ENCODE results near the gene NPIPB2. TPM values are rescaled to one million over a fixed set of nuclear protein-coding genes. Genes with fewer than 3 reads are reported as not detected.
A peak's percentile ranks its signal among the peaks of the same experiment; 100 is the strongest.
"Not testable (repeated sequence)": the region's sequence is repeated elsewhere in the genome, so short reads cannot be mapped to it uniquely, and the experiment has no call there.

Gene NPIPB2
- total RNA-seq, 4 donors from 2014 or later = 8.7 to 92.3 (median 25.2) TPM

DNA sequence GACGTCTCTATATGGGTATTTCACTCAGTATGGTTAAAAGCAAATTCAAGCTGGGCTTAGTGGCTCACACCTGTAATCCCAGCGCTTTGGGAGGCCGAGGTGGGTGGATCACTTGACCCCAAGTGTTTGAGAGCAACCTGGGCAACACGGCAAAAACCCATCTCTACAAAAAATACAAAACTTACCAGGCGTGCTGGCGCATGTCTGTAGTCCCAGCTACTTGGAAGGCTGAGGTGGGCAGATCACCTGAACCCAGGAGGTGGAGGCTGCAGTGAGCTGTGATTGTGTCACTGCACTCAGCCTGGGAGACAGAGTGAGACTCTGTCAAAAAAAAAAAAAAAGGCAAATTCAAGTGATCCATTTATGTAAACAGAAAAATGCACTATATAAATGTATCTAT lies 21.9 kb upstream of the NPIPB2 start:
- peak overlapping the region in 1 of 4 donors; percentile 8 for H3K27ac ChIP-seq
- TF ChIP-seq, protein P1, sequence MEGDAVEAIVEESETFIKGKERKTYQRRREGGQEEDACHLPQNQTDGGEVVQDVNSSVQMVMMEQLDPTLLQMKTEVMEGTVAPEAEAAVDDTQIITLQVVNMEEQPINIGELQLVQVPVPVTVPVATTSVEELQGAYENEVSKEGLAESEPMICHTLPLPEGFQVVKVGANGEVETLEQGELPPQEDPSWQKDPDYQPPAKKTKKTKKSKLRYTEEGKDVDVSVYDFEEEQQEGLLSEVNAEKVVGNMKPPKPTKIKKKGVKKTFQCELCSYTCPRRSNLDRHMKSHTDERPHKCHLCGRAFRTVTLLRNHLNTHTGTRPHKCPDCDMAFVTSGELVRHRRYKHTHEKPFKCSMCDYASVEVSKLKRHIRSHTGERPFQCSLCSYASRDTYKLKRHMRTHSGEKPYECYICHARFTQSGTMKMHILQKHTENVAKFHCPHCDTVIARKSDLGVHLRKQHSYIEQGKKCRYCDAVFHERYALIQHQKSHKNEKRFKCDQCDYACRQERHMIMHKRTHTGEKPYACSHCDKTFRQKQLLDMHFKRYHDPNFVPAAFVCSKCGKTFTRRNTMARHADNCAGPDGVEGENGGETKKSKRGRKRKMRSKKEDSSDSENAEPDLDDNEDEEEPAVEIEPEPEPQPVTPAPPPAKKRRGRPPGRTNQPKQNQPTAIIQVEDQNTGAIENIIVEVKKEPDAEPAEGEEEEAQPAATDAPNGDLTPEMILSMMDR (IDR thresholded peaks at IDR 0.05) = no peak
- TF ChIP-seq POLR2A (IDR thresholded peaks at IDR 0.05) = no peak
- TF ChIP-seq EP300 (IDR thresholded peaks at IDR 0.05; ENCODE audit: low read depth) = no peak
- TF ChIP-seq POLR2AphosphoS5 (IDR thresholded peaks at IDR 0.05) = no peak
- no peak for DNase-seq
- WGBS, 2 donors (ENCODE audit: low coverage in 1 of 2) = 60 to 89% methylated on average over 1 to 6 of the region's 6 CpGs
- H3K36me3 ChIP-seq = no peaks in the 10 kb centered on the region
- intact Hi-C loops (cut with DNase I; ENCODE audit: low total_unique reads) = loop anchor here (10.0 kb wide), 1 partner anchor 569 kb away; no protein-coding TSS in a partner anchor
- in situ Hi-C loops (cut with MboI; ENCODE audit: low pct_ligation_motif_present in 1 of 4, low pct_unique_long_range_greater_than_20kb in 1 of 4, low sequenced_read_pairs in 3 of 4) = loop anchor here in 3 of 4 donors (10.0 to 25.0 kb wide), 2 partner anchors 91 to 99 kb away; no protein-coding TSS in a partner anchor
- H3K4me1 ChIP-seq = no peaks in the 10 kb centered on the region
- H3K4me3 ChIP-seq = no peak overlapping the region
- H3K27me3 ChIP-seq = no peaks in the 10 kb centered on the region
- no peaks in the 10 kb centered on the region for H3K9me3 ChIP-seq

DNA sequence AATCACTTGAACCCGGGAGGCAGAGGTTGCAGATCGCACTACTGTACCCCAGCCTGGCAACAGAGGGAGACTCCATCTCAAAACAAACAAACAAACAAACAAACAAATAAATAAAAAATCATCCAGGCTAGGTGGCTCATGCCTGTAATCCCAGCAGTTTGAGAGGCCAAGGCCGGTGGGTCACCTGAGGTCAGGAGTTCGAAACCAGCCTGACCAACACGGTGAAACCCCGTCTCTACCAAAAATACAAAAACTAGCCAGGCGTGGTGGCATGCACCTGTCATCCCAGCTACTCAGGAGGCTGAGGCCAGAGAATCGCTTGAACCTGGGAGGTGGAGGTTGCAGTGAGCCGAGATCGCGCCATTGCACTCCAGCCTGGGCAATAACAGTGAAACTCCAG lies 21.1 kb upstream of the NPIPB2 start:
- not testable (repeated sequence) for H3K27ac ChIP-seq, H3K27me3 ChIP-seq, H3K4me1 ChIP-seq, H3K36me3 ChIP-seq, H3K9me3 ChIP-seq, H3K4me3 ChIP-seq
- intact Hi-C loops (cut with DNase I; ENCODE audit: low total_unique reads) (loop anchor here (10.0 kb wide), 1 partner anchor 568 kb away; no protein-coding TSS in a partner anchor), in situ Hi-C loops (cut with MboI; ENCODE audit: low pct_ligation_motif_present in 1 of 4, low pct_unique_long_range_greater_than_20kb in 1 of 4, low sequenced_read_pairs in 3 of 4) (loop anchor here in 3 of 4 donors (10.0 to 25.0 kb wide), 2 partner anchors 92 to 99 kb away; no protein-coding TSS in a partner anchor)
- 78 to 82% methylated on average over 7 to 11 of the region's 11 CpGs for WGBS, 2 donors (ENCODE audit: low coverage in 1 of 2)
- DNase-seq = peak; percentile 18

- DNase-seq, H3K27me3 ChIP-seq, H3K9me3 ChIP-seq, H3K4me1 ChIP-seq, H3K36me3 ChIP-seq, H3K27ac ChIP-seq, H3K4me3 ChIP-seq: not testable (repeated sequence)
- intact Hi-C loops (cut with DNase I; ENCODE audit: low total_unique reads) = loop anchor here (10.0 kb wide), 1 partner anchor 568 kb away; no protein-coding TSS in a partner anchor
- WGBS, 2 donors (ENCODE audit: low coverage in 1 of 2) = 76 to 91% methylated on average over 3 to 5 of the region's 5 CpGs
- in situ Hi-C loops (cut with MboI; ENCODE audit: low pct_ligation_motif_present in 1 of 4, low pct_unique_long_range_greater_than_20kb in 1 of 4, low sequenced_read_pairs in 3 of 4) = loop anchor here in 3 of 4 donors (10.0 to 25.0 kb wide), 2 partner anchors 92 to 100 kb away; no protein-coding TSS in a partner anchor
Measured at GRCh38 chr16:11962457-11962856, 20.6 kb upstream of the NPIPB2 start.

GRCh38 chr16:11957591-11958395 lies 15.9 kb upstream of the NPIPB2 start:
- in situ Hi-C loops (cut with MboI; ENCODE audit: low pct_ligation_motif_present in 1 of 4, low pct_unique_long_range_greater_than_20kb in 1 of 4, low sequenced_read_pairs in 3 of 4) (loop anchor here in 2 of 4 donors (25.0 kb wide), 1 partner anchor 105 kb away; no protein-coding TSS in a partner anchor), intact Hi-C loops (cut with DNase I; ENCODE audit: low total_unique reads) (no loop called here)
- Histone ChIP-seq H3K4me3 (no peak overlapping the region), H3K9me3 (no peaks in the 10 kb centered on the region), H3K27me3 (no peaks in the 10 kb centered on the region), H3K36me3 (no peaks in the 10 kb centered on the region), H3K4me1 (no peaks in the 10 kb centered on the region), H3K27ac (no peak overlapping the region)
- DNase-seq = no peak
- 68 to 90% methylated on average over 4 to 10 of the region's 10 CpGs for WGBS, 2 donors (ENCODE audit: low coverage in 1 of 2)
- no peak for TF ChIP-seq POLR2AphosphoS5 (IDR thresholded peaks at IDR 0.05)
- TF ChIP-seq POLR2A (IDR thresholded peaks at IDR 0.05) = no peak
- TF ChIP-seq, protein P1 (IDR thresholded peaks at IDR 0.05) = no peak
- no peak for TF ChIP-seq EP300 (IDR thresholded peaks at IDR 0.05; ENCODE audit: low read depth)

DNA sequence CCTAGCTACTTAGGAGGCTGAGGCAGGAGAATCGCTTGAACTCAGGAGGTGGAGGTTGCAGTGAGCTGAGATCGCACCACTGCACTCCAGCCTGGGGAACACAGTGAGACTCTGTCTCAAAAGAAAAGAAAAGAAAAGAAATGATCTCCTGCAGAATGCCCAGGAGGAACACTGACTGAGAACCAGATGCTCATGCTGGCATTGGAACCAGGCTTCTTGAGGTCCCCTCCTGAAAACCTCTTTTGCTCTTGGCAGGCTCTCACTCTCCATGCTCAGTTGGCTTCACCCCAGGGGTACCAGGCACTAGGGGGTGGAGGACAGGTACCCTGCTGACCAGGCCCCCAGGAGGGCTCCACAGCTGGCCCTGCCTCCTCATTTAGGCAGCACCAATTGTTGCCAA lies 14.7 kb upstream of the NPIPB2 start:
- in situ Hi-C loops (cut with MboI; ENCODE audit: low pct_ligation_motif_present in 1 of 4, low pct_unique_long_range_greater_than_20kb in 1 of 4, low sequenced_read_pairs in 3 of 4) = loop anchor here in 2 of 4 donors (25.0 kb wide), 1 partner anchor 106 kb away; no protein-coding TSS in a partner anchor
- H3K4me3 ChIP-seq = no peak overlapping the region
- TF ChIP-seq POLR2A (IDR thresholded peaks at IDR 0.05) = no peak
- no peak for TF ChIP-seq POLR2AphosphoS5 (IDR thresholded peaks at IDR 0.05)
- TF ChIP-seq EP300 (IDR thresholded peaks at IDR 0.05; ENCODE audit: low read depth) = no peak
- TF ChIP-seq, protein P1 (IDR thresholded peaks at IDR 0.05) = no peak
- no peaks in the 10 kb centered on the region for H3K27me3 ChIP-seq
- no peak for DNase-seq
- 97% methylated on average over 2 of the region's 2 CpGs; no CpG with 5 or more reads in 1 of the 2 donors for WGBS, 2 donors (ENCODE audit: low coverage in 1 of 2)
- H3K27ac ChIP-seq = no peak overlapping the region
- intact Hi-C loops (cut with DNase I; ENCODE audit: low total_unique reads) = no loop called here
- no peaks in the 10 kb centered on the region for H3K36me3 ChIP-seq
- no peaks in the 10 kb centered on the region for H3K4me1 ChIP-seq
- H3K9me3 ChIP-seq = no peaks in the 10 kb centered on the region
